ENCODE measurements around the gene MAST4. TPM values are rescaled to one million over a fixed set of nuclear protein-coding genes. Genes with fewer than 3 reads are reported as not detected.

Gene MAST4
- total and polyA plus RNA-seq, 2 of the 4 experiments (the other 2 are of a cell fraction): 4.8 to 6.8 TPM

DNA sequence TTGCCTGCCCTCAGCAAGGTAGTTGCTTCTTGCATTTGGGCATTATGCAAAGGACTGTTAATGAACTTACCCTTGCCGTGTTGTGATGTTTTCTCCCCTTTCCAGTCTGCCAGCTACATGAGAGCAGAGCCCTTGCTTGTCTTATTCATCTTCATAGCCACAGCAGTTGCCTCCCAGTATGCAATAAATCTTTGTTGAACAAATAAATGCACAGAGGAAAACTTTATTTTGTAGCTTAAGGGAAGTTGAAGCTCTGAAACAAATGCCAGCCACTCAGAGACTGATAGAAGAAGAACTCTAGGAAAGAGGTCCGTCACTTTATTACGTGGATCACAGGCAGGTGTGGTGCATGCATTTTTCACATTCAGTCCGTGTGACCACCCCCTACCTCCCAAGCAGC is 19.7 kb downstream of the MAST4 start:
- no peak for TF ChIP-seq BHLHE40 (IDR thresholded peaks at IDR 0.05; ENCODE audit: low read depth, low read length)
- no peak for TF ChIP-seq CEBPB (IDR thresholded peaks at IDR 0.05; ENCODE audit: low read depth, low read length)
- TF ChIP-seq, protein P1, sequence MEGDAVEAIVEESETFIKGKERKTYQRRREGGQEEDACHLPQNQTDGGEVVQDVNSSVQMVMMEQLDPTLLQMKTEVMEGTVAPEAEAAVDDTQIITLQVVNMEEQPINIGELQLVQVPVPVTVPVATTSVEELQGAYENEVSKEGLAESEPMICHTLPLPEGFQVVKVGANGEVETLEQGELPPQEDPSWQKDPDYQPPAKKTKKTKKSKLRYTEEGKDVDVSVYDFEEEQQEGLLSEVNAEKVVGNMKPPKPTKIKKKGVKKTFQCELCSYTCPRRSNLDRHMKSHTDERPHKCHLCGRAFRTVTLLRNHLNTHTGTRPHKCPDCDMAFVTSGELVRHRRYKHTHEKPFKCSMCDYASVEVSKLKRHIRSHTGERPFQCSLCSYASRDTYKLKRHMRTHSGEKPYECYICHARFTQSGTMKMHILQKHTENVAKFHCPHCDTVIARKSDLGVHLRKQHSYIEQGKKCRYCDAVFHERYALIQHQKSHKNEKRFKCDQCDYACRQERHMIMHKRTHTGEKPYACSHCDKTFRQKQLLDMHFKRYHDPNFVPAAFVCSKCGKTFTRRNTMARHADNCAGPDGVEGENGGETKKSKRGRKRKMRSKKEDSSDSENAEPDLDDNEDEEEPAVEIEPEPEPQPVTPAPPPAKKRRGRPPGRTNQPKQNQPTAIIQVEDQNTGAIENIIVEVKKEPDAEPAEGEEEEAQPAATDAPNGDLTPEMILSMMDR (conservative IDR thresholded peaks at IDR 0.05; ENCODE audit: low read depth, low read length): no peak
- no peak for TF ChIP-seq FOS (IDR thresholded peaks at IDR 0.05; ENCODE audit: low read depth, low read length)
- TF ChIP-seq CHD1 (IDR thresholded peaks at IDR 0.05; ENCODE audit: low read depth, low read length): no peak
- TF ChIP-seq SMC3 (IDR thresholded peaks at IDR 0.05; ENCODE audit: low read depth, low read length): no peak
- TF ChIP-seq RCOR1 (IDR thresholded peaks at IDR 0.05; ENCODE audit: insufficient replicate concordance, low read length): no peak
- TF ChIP-seq MXI1 (IDR thresholded peaks at IDR 0.05; ENCODE audit: borderline replicate concordance, low read depth, low read length): no peak
- TF ChIP-seq MAZ (IDR thresholded peaks at IDR 0.05; ENCODE audit: borderline replicate concordance, low read depth, low read length): no peak
- TF ChIP-seq NFE2L2 (IDR thresholded peaks at IDR 0.05; ENCODE audit: low read depth, low read length): no peak
- TF ChIP-seq MAFK (IDR thresholded peaks at IDR 0.05; ENCODE audit: low read depth, low read length): no peak
- TF ChIP-seq RFX5 (IDR thresholded peaks at IDR 0.05; ENCODE audit: low read depth, low read length): no peak
- TF ChIP-seq, protein P2, sequence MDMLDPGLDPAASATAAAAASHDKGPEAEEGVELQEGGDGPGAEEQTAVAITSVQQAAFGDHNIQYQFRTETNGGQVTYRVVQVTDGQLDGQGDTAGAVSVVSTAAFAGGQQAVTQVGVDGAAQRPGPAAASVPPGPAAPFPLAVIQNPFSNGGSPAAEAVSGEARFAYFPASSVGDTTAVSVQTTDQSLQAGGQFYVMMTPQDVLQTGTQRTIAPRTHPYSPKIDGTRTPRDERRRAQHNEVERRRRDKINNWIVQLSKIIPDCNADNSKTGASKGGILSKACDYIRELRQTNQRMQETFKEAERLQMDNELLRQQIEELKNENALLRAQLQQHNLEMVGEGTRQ (IDR thresholded peaks at IDR 0.05; ENCODE audit: low read depth, low read length): no peak
- TF ChIP-seq POLR2A (IDR thresholded peaks at IDR 0.05; ENCODE audit: low read depth, low read length): no peak
- TF ChIP-seq RAD21 (IDR thresholded peaks at IDR 0.05; ENCODE audit: low read length): no peak
- TF ChIP-seq, protein P3, sequence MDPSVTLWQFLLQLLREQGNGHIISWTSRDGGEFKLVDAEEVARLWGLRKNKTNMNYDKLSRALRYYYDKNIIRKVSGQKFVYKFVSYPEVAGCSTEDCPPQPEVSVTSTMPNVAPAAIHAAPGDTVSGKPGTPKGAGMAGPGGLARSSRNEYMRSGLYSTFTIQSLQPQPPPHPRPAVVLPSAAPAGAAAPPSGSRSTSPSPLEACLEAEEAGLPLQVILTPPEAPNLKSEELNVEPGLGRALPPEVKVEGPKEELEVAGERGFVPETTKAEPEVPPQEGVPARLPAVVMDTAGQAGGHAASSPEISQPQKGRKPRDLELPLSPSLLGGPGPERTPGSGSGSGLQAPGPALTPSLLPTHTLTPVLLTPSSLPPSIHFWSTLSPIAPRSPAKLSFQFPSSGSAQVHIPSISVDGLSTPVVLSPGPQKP (IDR thresholded peaks at IDR 0.05; ENCODE audit: borderline replicate concordance, low read depth, low read length): no peak
- Histone ChIP-seq H3K4me2 (ENCODE audit: low read depth, low read length) (no peak overlapping the region), H4K20me1 (ENCODE audit: insufficient read depth, low read length) (no peaks in the 10 kb centered on the region), H2AK5ac (ENCODE audit: low read depth, low read length) (no peak overlapping the region), H3K27me3 (ENCODE audit: control insufficient read depth, insufficient read depth, low read length) (no peaks in the 10 kb centered on the region; the same call in 1 of the 2 replicates), H3K4me1 (ENCODE audit: control insufficient read depth, insufficient read depth, low read length) (no peaks in the 10 kb centered on the region), H2AK9ac (replicated peaks; ENCODE audit: low read depth, low read length, poor library complexity) (no peak overlapping the region), H2BK120ac (ENCODE audit: low read depth, low read length) (no peak overlapping the region), H3K14ac (replicated peaks; ENCODE audit: low read depth, low read length) (no peak overlapping the region), H3K56ac (ENCODE audit: extremely low read depth, insufficient read depth, low read length) (no peak overlapping the region), H2BK5ac (ENCODE audit: low read depth, low read length, poor library complexity, severe bottlenecking) (no peak overlapping the region), H3K36me3 (ENCODE audit: control insufficient read depth, insufficient read depth, low read length) (no peaks in the 10 kb centered on the region), H3K79me1 (ENCODE audit: low read depth in 1 of 2, low read length in 2 of 2) (no peaks in the 10 kb centered on the region), H3K9me1 (ENCODE audit: insufficient read depth, low read length) (no peaks in the 10 kb centered on the region), H4K8ac (ENCODE audit: low read depth in 2 of 2, low read length in 2 of 2) (no peak overlapping the region), H3K9ac (ENCODE audit: low read depth, low read length) (no peak overlapping the region), H3K27ac (ENCODE audit: insufficient read depth, low read length) (no peak overlapping the region), H3K18ac (ENCODE audit: low read depth, low read length) (no peak overlapping the region), H3K4me3 (ENCODE audit: insufficient read depth, low read depth, low read length) (no peak overlapping the region), H4K91ac (ENCODE audit: insufficient read depth, low read depth, low read length) (no peak overlapping the region), H3K9me3 (ENCODE audit: control insufficient read depth, insufficient read depth, low read length) (no peaks in the 10 kb centered on the region), H3K23ac (ENCODE audit: low read depth, low read length) (no peak overlapping the region), H2BK20ac (ENCODE audit: low read depth, low read length) (no peak overlapping the region), H4K5ac (ENCODE audit: low read depth, low read length) (no peak overlapping the region), H2BK15ac (ENCODE audit: low read depth, low read length) (no peak overlapping the region), H2AFZ (replicated peaks; ENCODE audit: low read length, poor library complexity) (no peak overlapping the region), H3K4ac (ENCODE audit: low read depth, low read length) (no peak overlapping the region)
- dilution Hi-C loops (cut with HindIII; ENCODE audit: low sequenced_read_pairs, unreplicated experiment) (no loop called here), in situ Hi-C loops (cut with MboI; ENCODE audit: low sequenced_read_pairs) (no loop called here), intact Hi-C loops (cut with micrococcal nuclease) (no loop called here)
- ChIA-PET CTCF (interaction anchor here (0.6 kb wide), 1 partner anchor 317 kb away, joined by 3 read pairs; no protein-coding TSS in a partner anchor), POLR2A (ENCODE audit: unreplicated experiment) (no interaction called here)
- ATAC-seq (ENCODE audit: low read depth) (no peak), DNase-seq (no peak)
- WGBS, 2 experiments (ENCODE audit: extremely low coverage in 2 of 2, insufficient read length in 1 of 2): no CpG with 5 or more reads among the region's 4 CpGs
- BruUV-seq (replicated peaks): no TSS peak

Data from IMR-90 (cell line).